Putamen (tissue), 1 donor: ENCODE data around the gene SLFN11.
"Not testable (repeated sequence)": the region's sequence is repeated elsewhere in the genome, so short reads cannot be mapped to it uniquely, and the experiment has no call there.

Source experiments
- DNase-seq: peaks from one replicate; pipeline ENCODE4 v3.0.0-alpha.2; 2016; ENCODE audit warnings: low spot score

SLFN11 gene

GRCh38 chr17:35373534-35373983, at the start of gene SLFN11:
Gene SLFN11, minus strand, starts transcription at chr17:35373621. Its CDS starts 9,814 bp downstream, at chr17:35363807.
- peak; percentile 39 for DNase-seq

GRCh38 chr17:35421069-35421468, 47.6 kb upstream of the SLFN11 start:
- DNase-seq: not testable (repeated sequence)

- no peak for DNase-seq
Measured at GRCh38 chr17:35416659-35417058, 43.2 kb upstream of the SLFN11 start.

- not testable (repeated sequence) for DNase-seq
Measured at GRCh38 chr17:35414707-35415106, 41.3 kb upstream of the SLFN11 start.

- DNase-seq: no peak
Measured at GRCh38 chr17:35414247-35414646, 40.8 kb upstream of the SLFN11 start.

GRCh38 chr17:35407531-35407930, 34.1 kb upstream of the SLFN11 start:
- DNase-seq: no peak

GRCh38 chr17:35406568-35406967, 33.1 kb upstream of the SLFN11 start:
- DNase-seq: no peak

- DNase-seq: no peak
Measured at GRCh38 chr17:35404360-35404759, 30.9 kb upstream of the SLFN11 start.

GRCh38 chr17:35393783-35394182, 20.4 kb upstream of the SLFN11 start:
- not testable (repeated sequence) for DNase-seq

GRCh38 chr17:35390663-35391062, 17.2 kb upstream of the SLFN11 start:
- no peak for DNase-seq

GRCh38 chr17:35390156-35390555, 16.7 kb upstream of the SLFN11 start:
- DNase-seq: no peak

GRCh38 chr17:35387496-35387895, 14.1 kb upstream of the SLFN11 start:
- no peak for DNase-seq

GRCh38 chr17:35377706-35378105, 4.3 kb upstream of the SLFN11 start:
- DNase-seq: no peak

GRCh38 chr17:35377068-35377467, 3.6 kb upstream of the SLFN11 start:
- no peak for DNase-seq

GRCh38 chr17:35376245-35376644, 2.8 kb upstream of the SLFN11 start:
- no peak for DNase-seq

- DNase-seq: no peak
Measured at GRCh38 chr17:35374766-35375344, 1.4 kb upstream of the SLFN11 start.

- no peak for DNase-seq
Measured at GRCh38 chr17:35373984-35374765, 754 bp upstream of the SLFN11 start.

- no peak for DNase-seq
Measured at GRCh38 chr17:35372846-35373533, 431 bp downstream of the SLFN11 start.

- DNase-seq: no peak
Measured at GRCh38 chr17:35371934-35372333, 1.5 kb downstream of the SLFN11 start.

- DNase-seq: peak; percentile 20
Measured at GRCh38 chr17:35368081-35368830, 5.2 kb downstream of the SLFN11 start.

GRCh38 chr17:35361027-35361426, 12.4 kb downstream of the SLFN11 start:
- DNase-seq: no peak

- DNase-seq: no peak
Measured at GRCh38 chr17:35359398-35359797, 14.0 kb downstream of the SLFN11 start.
